CD14-positive monocyte (primary cell): ENCODE measurements around the gene THSD8. TPM values are rescaled to one million over a fixed set of nuclear protein-coding genes. Genes with fewer than 3 reads are reported as not detected.

Experiments
- DNase-seq, 3 donors: peaks; one replicate each; pipeline ENCODE4 v3.0.0-alpha.2; 2011 to 2022
- H2AFZ ChIP-seq: 2 replicates; pipeline ENCODE4 v1.6.0; 2012; ENCODE audit warnings: mild to moderate bottlenecking, low read depth, low read length, inconsistent platforms; ENCODE audit not compliant: insufficient read depth, poor library complexity, severe bottlenecking
- H3K27ac ChIP-seq, 2 donors: 1 replicate in 1 of 2; 2 replicates in 1 of 2; pipeline ENCODE4 v1.5.1; 2012 to 2013; ENCODE audit warnings: low read length in 2 of 2, control low read depth in 1 of 2, inconsistent platforms in 1 of 2, low read depth in 1 of 2, mild to moderate bottlenecking in 1 of 2
- H3K27me3 ChIP-seq, 2 donors: one replicate each; pipeline versions ENCODE4 v1.6.0 to v1.6.1; 2011 to 2013; ENCODE audit warnings: low read length in 2 of 2; ENCODE audit not compliant: control insufficient read depth in 2 of 2, insufficient read depth in 2 of 2
- H3K36me3 ChIP-seq, 2 donors: replicated peaks in 1 of 2; 1 replicate in 1 of 2; 2 replicates in 1 of 2; pipeline versions ENCODE4 v1.5.1 to v1.6.1; 2012 to 2013; ENCODE audit warnings: low read length in 2 of 2, control low read depth in 1 of 2, inconsistent platforms in 1 of 2, mild to moderate bottlenecking in 1 of 2; ENCODE audit not compliant: insufficient read depth in 2 of 2, control insufficient read depth in 1 of 2
- H3K4me1 ChIP-seq, 2 donors: 1 replicate in 1 of 2; 2 replicates in 1 of 2; pipeline versions ENCODE4 v1.5.1 to v1.6.1; 2012 to 2013; ENCODE audit warnings: low read length in 2 of 2, control low read depth in 1 of 2, inconsistent platforms in 1 of 2, mild to moderate bottlenecking in 1 of 2, moderate library complexity in 1 of 2; ENCODE audit not compliant: insufficient read depth in 2 of 2, control insufficient read depth in 1 of 2
- H3K4me2 ChIP-seq: replicated peaks from 2 replicates; pipeline ENCODE3; 2012; ENCODE audit warnings: low read length, moderate library complexity, mild to moderate bottlenecking; ENCODE audit not compliant: poor library complexity, severe bottlenecking; ENCODE audit errors: extremely low read depth
- H3K4me3 ChIP-seq, 3 experiments: fragments of 200-600 bp in 1 of 3; sonication (generic) in 1 of 3; replicated peaks in 1 of 3; 1 replicate in 2 of 3; 2 replicates in 1 of 3; pipeline ENCODE4 v1.5.1; 2011 to 2013; ENCODE audit warnings: low read length in 3 of 3, mild to moderate bottlenecking in 3 of 3, control low read depth in 2 of 3, low read depth in 2 of 3, inconsistent platforms in 1 of 3, moderate library complexity in 1 of 3
- H3K79me2 ChIP-seq: 2 replicates; pipeline ENCODE4 v1.6.0; 2012; ENCODE audit warnings: mild to moderate bottlenecking, control low read depth, inconsistent platforms, low read length, moderate library complexity; ENCODE audit not compliant: insufficient read depth
- H3K9ac ChIP-seq: 2 replicates; pipeline ENCODE4 v1.6.0; 2017; ENCODE audit warnings: low read length, mild to moderate bottlenecking; ENCODE audit not compliant: insufficient read depth, poor library complexity, severe bottlenecking
- H3K9me3 ChIP-seq, 2 donors: replicated peaks in 1 of 2; 1 replicate in 1 of 2; 2 replicates in 1 of 2; pipeline versions ENCODE4 v1.5.1 to v1.6.1; 2012 to 2013; ENCODE audit warnings: low read length in 2 of 2, control low read depth in 1 of 2; ENCODE audit not compliant: control insufficient read depth in 1 of 2, insufficient read depth in 1 of 2
- H4K20me1 ChIP-seq: 2 replicates; pipeline ENCODE4 v1.6.0; 2012; ENCODE audit warnings: mild to moderate bottlenecking, low read length, control low read depth, moderate library complexity; ENCODE audit not compliant: insufficient read depth
- H3K27ac Mint-ChIP-seq, 7 donors: one replicate each; pipeline ENCODE4 v1.8.0; 2020; ENCODE audit warnings: mild to moderate bottlenecking in 7 of 7, mixed read lengths in 7 of 7, moderate library complexity in 6 of 7, inconsistent platforms in 2 of 7
- H3K27me3 Mint-ChIP-seq, 3 donors: one replicate each; pipeline ENCODE4 v1.8.0; 2021 to 2022; ENCODE audit warnings: low read depth in 3 of 3, mild to moderate bottlenecking in 3 of 3, mixed read lengths in 3 of 3, moderate library complexity in 3 of 3, inconsistent platforms in 1 of 3
- H3K36me3 Mint-ChIP-seq, 2 donors: one replicate each; pipeline ENCODE4 v1.8.0; 2020; ENCODE audit warnings: mixed read lengths in 2 of 2, inconsistent platforms in 1 of 2, mild to moderate bottlenecking in 1 of 2
- H3K4me1 Mint-ChIP-seq: one replicate; pipeline ENCODE4 v1.8.0; 2020; ENCODE audit warnings: mild to moderate bottlenecking, mixed read lengths
- H3K4me3 Mint-ChIP-seq, 2 donors: one replicate each; pipeline ENCODE4 v1.8.0; 2020; ENCODE audit warnings: mild to moderate bottlenecking in 2 of 2, mixed read lengths in 2 of 2, moderate library complexity in 1 of 2
- H3K9me3 Mint-ChIP-seq, 7 donors: one replicate each; pipeline ENCODE4 v1.8.0; 2020 to 2022; ENCODE audit warnings: mixed read lengths in 7 of 7, mild to moderate bottlenecking in 6 of 7, moderate library complexity in 6 of 7, inconsistent platforms in 2 of 7
- WGBS: methylation state at CpG from one replicate; pipeline ENCODE4 v1.1.5; 2013; ENCODE audit warnings: missing lambda C conversion rate; ENCODE audit not compliant: insufficient coverage; 5-methylcytosine and 5-hydroxymethylcytosine counted together
- intact Hi-C, 2 donors: fragments of 100-400 bp; cut with micrococcal nuclease; formaldehyde crosslinking; loops; one replicate each; pipeline versions ENCODE4 v1.15.0 to v1.15.1; 2023
- polyA plus RNA-seq, 3 donors: library from polyadenylated mRNA; depleted of rRNA in 1 of 3; unstranded in 2 of 3; stranded (reverse) in 1 of 3; fragments of 300-500 nt in 2 of 3; fragments of >200 nt in 1 of 3; fragmentation: Illumina TruSeq in 2 of 3; gene quantifications; 1 replicate in 2 of 3; 2 replicates in 1 of 3; pipeline ENCODE4 v1.2.3, GENCODE V29; 2012 to 2021
- TF ChIP-seq, protein P1 (sequence below): fragments of 200-600 bp; IDR thresholded peaks from one replicate; pipeline ENCODE4 v1.8.0; 2022; ENCODE audit warnings: antibody characterized with exemption, mild to moderate bottlenecking

The THSD8 gene
- polyA plus RNA-seq, 3 donors, result 4.0 TPM; not detected in 2

DNA sequence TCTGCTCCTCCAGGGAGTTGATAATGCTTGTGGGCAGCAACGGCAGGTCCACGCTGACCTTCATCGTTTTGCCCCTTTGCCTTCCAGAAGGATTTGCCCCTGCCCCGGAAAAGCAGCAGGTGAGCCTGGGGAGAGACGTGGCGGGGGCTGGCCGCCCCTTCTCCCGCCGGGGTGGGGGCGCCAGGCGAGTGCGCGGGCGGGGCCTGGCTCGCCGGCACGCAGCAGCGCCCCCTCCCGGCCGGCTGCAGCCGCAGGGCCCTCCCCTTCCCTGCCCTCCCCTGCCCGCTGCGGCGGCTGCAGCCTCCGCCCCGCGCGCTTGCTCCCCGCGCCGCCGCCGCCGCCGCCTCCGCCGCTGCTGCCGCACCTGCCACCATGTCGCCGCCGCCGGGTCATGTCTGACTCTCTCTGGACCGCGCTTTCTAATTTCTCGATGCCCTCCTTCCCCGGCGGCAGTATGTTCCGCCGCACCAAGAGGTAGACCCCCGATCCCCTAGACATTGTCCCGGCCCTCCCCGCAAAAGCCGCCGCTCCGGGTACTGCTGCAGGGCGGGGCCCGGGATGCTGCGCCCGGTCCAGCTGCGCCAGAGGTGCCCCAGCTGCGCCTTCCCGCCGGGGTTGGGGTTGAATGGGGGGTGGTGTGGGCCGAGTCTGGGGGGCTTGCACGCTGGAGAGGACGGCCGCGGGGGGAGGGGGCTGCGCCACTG is 36.5 kb downstream of the THSD8 start, which contains the start of gene MAST1:
MAST1 (plus strand) TSS at position 334 of the 704 bp plus-strand sequence; CDS start at position 392, 58 bp downstream.
- peaks cover 3 to 47% (median 38%) of the 10 kb centered on the region in 7 donors for H3K9me3 Mint-ChIP-seq
- H2AFZ ChIP-seq, result no peak within 1 kb of the TSS

More for the DNA sequence above, 36.5 kb downstream of the THSD8 start, which contains the start of gene MAST1:
- no peaks in the 10 kb centered on the region for H3K79me2 ChIP-seq
- peaks cover 17 to 37% of the 10 kb centered on the region in 2 donors for H3K4me1 ChIP-seq
- peak in 2 of 3 donors; percentile 17 to 49 for DNase-seq
- no peak within 1 kb of the TSS for H3K27ac ChIP-seq
- H3K4me3 Mint-ChIP-seq, result peak within 1 kb of the TSS; percentile 41 to 85
- H3K4me3 ChIP-seq, result no peak within 1 kb of the TSS
- H3K36me3 ChIP-seq, result no peaks in the 10 kb centered on the region
- H3K27ac Mint-ChIP-seq, result peak within 1 kb of the TSS in 1 of 7 donors; percentile 73
- under 1% methylated on average over 59 of the region's 69 CpGs for WGBS
- intact Hi-C loops, result no loop called here
- H3K9me3 ChIP-seq, result peaks cover 13 to 60% of the 10 kb centered on the region in 2 donors
- H3K4me1 Mint-ChIP-seq, result peaks cover 31% of the 10 kb centered on the region
- no peaks in the 10 kb centered on the region for H4K20me1 ChIP-seq
- TF ChIP-seq, protein P1, sequence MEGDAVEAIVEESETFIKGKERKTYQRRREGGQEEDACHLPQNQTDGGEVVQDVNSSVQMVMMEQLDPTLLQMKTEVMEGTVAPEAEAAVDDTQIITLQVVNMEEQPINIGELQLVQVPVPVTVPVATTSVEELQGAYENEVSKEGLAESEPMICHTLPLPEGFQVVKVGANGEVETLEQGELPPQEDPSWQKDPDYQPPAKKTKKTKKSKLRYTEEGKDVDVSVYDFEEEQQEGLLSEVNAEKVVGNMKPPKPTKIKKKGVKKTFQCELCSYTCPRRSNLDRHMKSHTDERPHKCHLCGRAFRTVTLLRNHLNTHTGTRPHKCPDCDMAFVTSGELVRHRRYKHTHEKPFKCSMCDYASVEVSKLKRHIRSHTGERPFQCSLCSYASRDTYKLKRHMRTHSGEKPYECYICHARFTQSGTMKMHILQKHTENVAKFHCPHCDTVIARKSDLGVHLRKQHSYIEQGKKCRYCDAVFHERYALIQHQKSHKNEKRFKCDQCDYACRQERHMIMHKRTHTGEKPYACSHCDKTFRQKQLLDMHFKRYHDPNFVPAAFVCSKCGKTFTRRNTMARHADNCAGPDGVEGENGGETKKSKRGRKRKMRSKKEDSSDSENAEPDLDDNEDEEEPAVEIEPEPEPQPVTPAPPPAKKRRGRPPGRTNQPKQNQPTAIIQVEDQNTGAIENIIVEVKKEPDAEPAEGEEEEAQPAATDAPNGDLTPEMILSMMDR, result peak; percentile 66
- peaks cover 79 to 87% (median 80%) of the 10 kb centered on the region in 3 donors for H3K27me3 Mint-ChIP-seq
- peaks cover 11 to 12% of the 10 kb centered on the region in 2 donors for H3K36me3 Mint-ChIP-seq
- peak within 1 kb of the TSS; percentile 57 for H3K4me2 ChIP-seq
- no peak within 1 kb of the TSS for H3K9ac ChIP-seq
- peaks cover 70 to 88% of the 10 kb centered on the region in 2 donors for H3K27me3 ChIP-seq
